Fibroblast of lung (primary cell): ENCODE data around the gene PAFAH1B2. TPM values are rescaled to one million over a fixed set of nuclear protein-coding genes. Genes with fewer than 3 reads are reported as not detected.

Experiments used
- DNase-seq, 2 donors: peaks; one replicate each; pipeline versions ENCODE4 v3.0.0 to v3.0.0-alpha.2; 2010; ENCODE audit warnings: low read depth in 2 of 2
- H2AFZ ChIP-seq: 2 replicates; pipeline ENCODE4 v1.5.1; 2012; ENCODE audit warnings: low read length, control low read depth, inconsistent platforms
- H3K27ac ChIP-seq: 2 replicates; pipeline ENCODE4 v1.5.1; 2011; ENCODE audit warnings: low read length, control low read depth; ENCODE audit not compliant: insufficient read depth
- H3K27me3 ChIP-seq: 2 replicates; pipeline ENCODE4 v1.5.1; 2011; ENCODE audit warnings: mild to moderate bottlenecking, low read length; ENCODE audit not compliant: control insufficient read depth, insufficient read depth
- H3K36me3 ChIP-seq: 2 replicates; pipeline ENCODE4 v1.5.1; 2011; ENCODE audit warnings: low read length; ENCODE audit not compliant: control insufficient read depth, insufficient read depth
- H3K4me1 ChIP-seq: 2 replicates; pipeline ENCODE4 v1.5.1; 2011; ENCODE audit warnings: low read length; ENCODE audit not compliant: control insufficient read depth, insufficient read depth; ENCODE audit errors: extremely low read depth
- H3K4me2 ChIP-seq: 2 replicates; pipeline ENCODE4 v1.5.1; 2011; ENCODE audit warnings: low read length, control low read depth; ENCODE audit not compliant: insufficient read depth; ENCODE audit errors: extremely low read depth
- H3K4me3 ChIP-seq, 4 experiments: fragments of 200-600 bp in 1 of 4; sonication (generic) in 1 of 4; replicated peaks in 1 of 4; 2 replicates each; pipeline ENCODE4 v1.5.1; 2011 to 2016; ENCODE audit warnings: low read length in 4 of 4, low read depth in 3 of 4, mild to moderate bottlenecking in 3 of 4, control low read depth in 2 of 4, inconsistent platforms in 1 of 4, mixed read lengths in 1 of 4; ENCODE audit not compliant: insufficient read depth in 1 of 4; ENCODE audit errors: control extremely low read depth in 1 of 4
- H3K79me2 ChIP-seq: 2 replicates; pipeline ENCODE4 v1.5.1; 2012; ENCODE audit warnings: mild to moderate bottlenecking, low read length, inconsistent platforms; ENCODE audit not compliant: control insufficient read depth, insufficient read depth
- H3K9ac ChIP-seq: 2 replicates; pipeline ENCODE4 v1.5.1; 2011; ENCODE audit warnings: mild to moderate bottlenecking, low read length, control low read depth; ENCODE audit not compliant: insufficient read depth
- H3K9me3 ChIP-seq: 2 replicates; pipeline ENCODE4 v1.5.1; 2012; ENCODE audit warnings: low read depth, low read length; ENCODE audit not compliant: control insufficient read depth, insufficient read depth
- H4K20me1 ChIP-seq: 2 replicates; pipeline ENCODE4 v1.5.1; 2011; ENCODE audit warnings: low read length; ENCODE audit not compliant: control insufficient read depth, insufficient read depth; ENCODE audit errors: extremely low read depth
- CTCF ChIP-seq, 2 donors: IDR thresholded peaks in 1 of 2; conservative IDR thresholded peaks in 1 of 2; 1 replicate in 1 of 2; 2 replicates in 1 of 2; pipeline ENCODE4 v1.5.1; 2011 to 2012; ENCODE audit warnings: low read length in 2 of 2, control low read depth in 1 of 2, inconsistent platforms in 1 of 2, low read depth in 1 of 2, mild to moderate bottlenecking in 1 of 2
- EZH2 ChIP-seq: IDR thresholded peaks from 2 replicates; pipeline ENCODE4 v1.5.1; 2012; ENCODE audit warnings: low read length, control low read depth, mild to moderate bottlenecking; ENCODE audit errors: missing control alignments
- polyA plus RNA-seq, 2 donors: library from polyadenylated mRNA; depleted of rRNA in 1 of 2; stranded (reverse) in 1 of 2; unstranded in 1 of 2; fragments of >200 nt; gene quantifications; 2 replicates each; pipeline ENCODE4 v1.2.1, GENCODE V29; 2011 to 2012; ENCODE audit warnings: missing spikeins in 1 of 2
- total RNA-seq: library from RNA; depleted of rRNA; stranded (reverse); fragments of >200 nt; gene quantifications from 2 replicates; pipeline ENCODE4 v1.2.1, GENCODE V29; 2014

Gene PAFAH1B2
- total and polyA plus RNA-seq, 2 donors (not counting 1 experiment from before 2014, with no cell fraction given) = 70.8 to 112 TPM

- Histone ChIP-seq H3K9ac (no peak overlapping the region), H3K27ac (no peak overlapping the region), H3K79me2 (peaks cover 90% of the 10 kb centered on the region), H3K9me3 (no peaks in the 10 kb centered on the region), H3K36me3 (no peaks in the 10 kb centered on the region), H3K4me1 (no peaks in the 10 kb centered on the region), H3K4me2 (no peak overlapping the region), H3K4me3 (no peak overlapping the region), H2AFZ (no peak overlapping the region), H4K20me1 (no peaks in the 10 kb centered on the region), H3K27me3 (no peaks in the 10 kb centered on the region)
- TF ChIP-seq CTCF (conservative IDR thresholded peaks at IDR 0.05 in 1 of 2, IDR thresholded peaks at IDR 0.05 in 1 of 2; ENCODE audit: low read depth in 1 of 2, low read length in 2 of 2) (no peak), EZH2 (no peak)
- DNase-seq = no peak
Measured at GRCh38 chr11:117154468-117154867, 10.4 kb downstream of the PAFAH1B2 start.

- DNase-seq = no peak
- Histone ChIP-seq H4K20me1 (no peaks in the 10 kb centered on the region), H3K36me3 (peaks cover under 1% of the 10 kb centered on the region), H2AFZ (no peak overlapping the region), H3K4me3 (no peak overlapping the region), H3K9me3 (no peaks in the 10 kb centered on the region), H3K27me3 (no peaks in the 10 kb centered on the region), H3K4me1 (no peaks in the 10 kb centered on the region), H3K79me2 (peaks cover 74% of the 10 kb centered on the region), H3K27ac (no peak overlapping the region), H3K9ac (no peak overlapping the region), H3K4me2 (no peak overlapping the region)
- TF ChIP-seq CTCF (conservative IDR thresholded peaks at IDR 0.05 in 1 of 2, IDR thresholded peaks at IDR 0.05 in 1 of 2; ENCODE audit: low read depth in 1 of 2, low read length in 2 of 2) (no peak), EZH2 (no peak)
Measured at GRCh38 chr11:117157507-117157906, 13.4 kb downstream of the PAFAH1B2 start.

GRCh38 chr11:117159892-117160291 lies 15.8 kb downstream of the PAFAH1B2 start:
- no peaks in the 10 kb centered on the region for H3K27me3 ChIP-seq

More at GRCh38 chr11:117159892-117160291, 15.8 kb downstream of the PAFAH1B2 start:
- Histone ChIP-seq H3K79me2 (peaks cover 53% of the 10 kb centered on the region), H3K27ac (no peak overlapping the region), H2AFZ (no peak overlapping the region), H3K36me3 (peaks cover 4% of the 10 kb centered on the region), H4K20me1 (no peaks in the 10 kb centered on the region), H3K4me2 (no peak overlapping the region), H3K9ac (no peak overlapping the region), H3K4me1 (no peaks in the 10 kb centered on the region), H3K9me3 (no peaks in the 10 kb centered on the region), H3K4me3 (no peak overlapping the region)
- TF ChIP-seq EZH2 (no peak), CTCF (conservative IDR thresholded peaks at IDR 0.05 in 1 of 2, IDR thresholded peaks at IDR 0.05 in 1 of 2; ENCODE audit: low read depth in 1 of 2, low read length in 2 of 2) (no peak)
- DNase-seq = no peak
